GM19324 (cell line): ENCODE results near the gene SNX18.
A peak's percentile ranks its signal among the peaks of the same experiment; 100 is the strongest.
"Not testable (repeated sequence)": the region's sequence is repeated elsewhere in the genome, so short reads cannot be mapped to it uniquely, and the experiment has no call there.

ENCODE experiments used
- ATAC-seq: cut with Tn5 transposase; IDR thresholded peaks from one replicate; pipeline ENCODE4 v1.9.1; 2021; ENCODE audit warnings: mild to moderate bottlenecking, moderate library complexity; ENCODE audit not compliant: unreplicated experiment, low FRiP score

Gene SNX18, protein sequence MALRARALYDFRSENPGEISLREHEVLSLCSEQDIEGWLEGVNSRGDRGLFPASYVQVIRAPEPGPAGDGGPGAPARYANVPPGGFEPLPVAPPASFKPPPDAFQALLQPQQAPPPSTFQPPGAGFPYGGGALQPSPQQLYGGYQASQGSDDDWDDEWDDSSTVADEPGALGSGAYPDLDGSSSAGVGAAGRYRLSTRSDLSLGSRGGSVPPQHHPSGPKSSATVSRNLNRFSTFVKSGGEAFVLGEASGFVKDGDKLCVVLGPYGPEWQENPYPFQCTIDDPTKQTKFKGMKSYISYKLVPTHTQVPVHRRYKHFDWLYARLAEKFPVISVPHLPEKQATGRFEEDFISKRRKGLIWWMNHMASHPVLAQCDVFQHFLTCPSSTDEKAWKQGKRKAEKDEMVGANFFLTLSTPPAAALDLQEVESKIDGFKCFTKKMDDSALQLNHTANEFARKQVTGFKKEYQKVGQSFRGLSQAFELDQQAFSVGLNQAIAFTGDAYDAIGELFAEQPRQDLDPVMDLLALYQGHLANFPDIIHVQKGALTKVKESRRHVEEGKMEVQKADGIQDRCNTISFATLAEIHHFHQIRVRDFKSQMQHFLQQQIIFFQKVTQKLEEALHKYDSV

DNA sequence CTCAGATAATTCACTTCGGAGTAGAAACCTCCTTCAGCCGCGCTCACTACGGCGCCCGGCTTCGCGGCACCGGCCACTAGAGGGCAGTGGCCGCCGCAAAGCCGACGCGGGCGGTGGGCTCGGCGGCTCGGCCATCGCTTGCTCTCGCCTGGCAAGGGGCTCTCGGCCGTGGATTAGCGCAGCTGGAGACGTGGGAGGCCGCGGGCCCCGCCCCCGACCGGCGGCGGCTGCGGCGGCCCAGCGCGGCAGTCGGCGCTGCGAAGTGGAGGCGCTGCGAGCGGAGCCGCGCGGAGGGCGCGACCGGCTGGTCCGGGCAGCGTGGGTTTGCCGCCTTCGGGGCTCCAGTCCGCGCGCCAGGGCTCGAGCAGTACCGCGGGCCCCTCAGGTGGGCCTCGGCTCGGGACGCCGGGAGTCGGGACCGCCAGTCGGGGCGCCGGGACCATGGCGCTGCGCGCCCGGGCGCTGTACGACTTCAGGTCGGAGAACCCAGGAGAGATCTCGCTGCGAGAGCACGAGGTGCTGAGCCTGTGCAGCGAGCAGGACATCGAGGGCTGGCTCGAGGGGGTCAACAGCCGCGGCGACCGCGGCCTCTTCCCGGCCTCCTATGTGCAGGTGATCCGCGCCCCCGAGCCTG lies at the start of gene SNX18:
Gene SNX18 (plus strand): TSS at position 248 of the 634 bp plus-strand sequence. CDS start 194 bp downstream, at position 442.
- ATAC-seq, result peak; percentile 97

DNA sequence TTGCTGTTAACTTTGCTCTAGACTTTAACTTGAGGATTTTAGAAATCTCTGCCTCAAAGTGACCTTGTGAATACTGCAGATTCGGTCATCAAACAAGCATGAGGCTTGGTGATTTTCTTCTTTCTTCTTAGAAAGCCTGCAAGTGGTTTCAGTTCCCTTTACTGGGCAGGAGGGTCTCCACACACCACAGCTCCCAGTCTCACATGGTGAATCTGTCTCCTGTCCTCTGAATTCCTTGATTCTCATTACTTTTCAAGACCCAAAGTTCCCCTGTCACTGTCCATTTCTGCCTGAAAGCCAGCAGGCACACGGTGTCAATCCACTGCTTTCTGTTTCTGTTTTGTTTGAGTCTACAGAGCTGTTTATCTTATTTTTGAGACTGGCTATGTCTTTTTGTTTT lies 47.9 kb upstream of the SNX18 start:
- peak; percentile 88 for ATAC-seq

DNA sequence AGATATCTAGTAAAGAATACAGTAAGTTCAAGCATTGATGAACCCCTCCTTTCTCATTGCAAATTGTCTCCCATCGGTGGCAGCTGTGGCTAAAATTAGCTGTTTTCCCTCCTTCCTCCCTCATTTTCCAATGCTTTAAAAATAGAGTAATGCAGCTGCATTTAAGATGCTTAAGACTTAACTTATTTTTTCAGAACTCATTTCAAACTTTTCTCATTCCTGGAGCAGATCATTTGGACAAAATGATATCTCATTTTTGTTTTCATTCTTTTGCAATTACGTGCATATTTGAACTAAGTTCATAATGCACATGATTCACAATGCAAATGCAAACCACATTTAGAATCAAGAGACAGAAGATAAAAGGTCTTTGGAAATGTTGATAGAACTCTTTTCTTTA lies 47.4 kb upstream of the SNX18 start:
- ATAC-seq, result no peak

DNA sequence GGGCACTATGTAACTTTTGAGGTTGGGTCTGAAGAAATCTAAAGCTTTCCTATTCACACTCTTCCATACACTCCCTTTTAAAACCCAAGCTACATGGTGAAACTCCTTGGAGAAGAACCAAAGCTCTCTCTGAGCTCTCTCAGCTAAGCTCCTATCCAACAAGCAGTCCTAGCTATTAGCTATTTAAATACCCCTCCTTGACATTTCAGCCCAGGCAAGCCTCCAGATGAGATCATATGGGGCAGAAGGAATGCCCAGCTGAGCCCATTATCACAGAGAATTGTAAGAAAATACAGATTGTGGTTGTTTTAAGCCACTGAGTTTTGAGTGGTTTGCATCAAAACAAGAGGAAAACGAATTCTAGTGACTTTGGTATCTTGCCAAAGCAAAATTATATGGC lies 46.9 kb upstream of the SNX18 start:
- ATAC-seq, result no peak

DNA sequence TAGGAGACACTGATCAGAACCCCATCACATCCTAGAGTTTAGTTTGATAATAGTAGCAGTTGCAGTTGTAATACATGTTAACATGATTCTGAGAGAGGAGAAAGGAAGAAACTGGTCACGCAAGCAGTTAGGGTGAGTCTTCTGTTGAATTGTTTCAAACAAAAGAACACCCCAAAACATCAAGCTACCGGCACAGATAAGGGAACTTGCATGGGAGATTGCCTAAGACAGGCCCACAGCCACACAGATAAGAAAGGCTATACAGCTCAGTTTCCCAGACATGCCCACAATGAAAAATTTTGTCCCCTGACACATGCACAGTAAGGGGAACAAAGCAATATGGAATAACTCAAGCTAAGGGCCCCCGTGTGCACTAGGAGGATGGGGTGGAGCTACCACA lies 46.2 kb upstream of the SNX18 start:
- ATAC-seq, result no peak

DNA sequence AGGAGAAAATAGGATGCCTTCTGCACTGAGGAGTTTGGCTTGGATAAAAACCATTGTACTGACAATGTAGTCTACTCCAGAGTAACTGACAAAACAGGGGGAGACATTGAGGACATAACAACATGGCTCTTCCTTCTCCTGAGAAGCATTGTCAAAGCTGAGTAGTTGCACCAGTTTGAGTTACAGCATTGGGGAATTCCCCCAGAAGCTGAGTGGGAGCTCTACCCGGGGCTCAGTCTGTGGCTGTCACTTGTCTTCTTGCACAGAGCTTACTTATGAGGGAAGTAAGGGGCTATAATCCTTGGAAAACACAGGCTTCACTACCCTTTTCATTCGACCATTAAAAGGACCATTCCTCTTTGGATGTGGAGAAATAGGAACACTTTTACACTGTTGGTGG lies 40.9 kb upstream of the SNX18 start:
- no peak for ATAC-seq

DNA sequence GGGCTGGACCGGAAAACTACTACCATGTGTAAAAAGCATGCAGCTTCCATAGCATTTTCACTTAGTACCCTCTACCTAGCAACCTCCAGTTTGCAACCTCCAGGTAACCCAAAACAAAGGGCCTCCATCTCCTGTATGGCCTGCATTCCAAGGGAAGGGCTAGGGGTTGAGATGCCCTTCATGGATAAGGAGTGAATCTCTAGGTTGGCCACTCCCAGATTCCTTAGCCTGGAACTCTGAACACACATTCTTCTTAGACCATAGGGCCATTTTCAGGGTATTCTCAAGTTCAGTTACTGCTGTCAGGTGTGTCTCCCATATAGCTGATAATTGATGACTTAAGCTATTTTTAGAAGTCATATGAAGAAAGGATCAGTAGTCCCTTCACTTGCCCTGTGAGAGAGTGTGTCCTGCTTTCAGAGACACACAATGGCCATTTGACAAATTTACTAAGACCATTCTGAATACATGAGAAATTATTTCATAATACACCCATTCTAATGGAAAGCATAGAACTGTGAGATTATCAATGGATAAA lies 39.5 kb upstream of the SNX18 start:
- ATAC-seq, result no peak

DNA sequence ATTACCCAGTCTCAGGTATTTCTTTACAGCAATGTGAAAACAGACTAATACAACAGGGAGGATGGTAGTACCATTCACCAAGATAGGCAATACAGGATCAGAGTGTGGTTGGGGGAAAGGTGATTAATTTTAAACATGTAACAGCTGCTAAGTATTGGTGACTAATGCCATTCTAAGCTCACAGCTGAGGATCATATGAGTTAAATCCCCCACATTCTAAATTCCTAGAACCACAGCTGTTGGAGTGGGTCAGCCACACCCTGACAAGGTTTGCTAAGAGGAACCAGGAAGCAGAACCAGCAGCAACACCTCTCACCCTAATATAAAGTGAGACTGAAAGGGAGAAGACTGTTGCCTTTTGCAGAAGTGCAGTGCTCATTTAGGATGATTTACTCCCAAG lies 37.3 kb upstream of the SNX18 start:
- ATAC-seq, result no peak

DNA sequence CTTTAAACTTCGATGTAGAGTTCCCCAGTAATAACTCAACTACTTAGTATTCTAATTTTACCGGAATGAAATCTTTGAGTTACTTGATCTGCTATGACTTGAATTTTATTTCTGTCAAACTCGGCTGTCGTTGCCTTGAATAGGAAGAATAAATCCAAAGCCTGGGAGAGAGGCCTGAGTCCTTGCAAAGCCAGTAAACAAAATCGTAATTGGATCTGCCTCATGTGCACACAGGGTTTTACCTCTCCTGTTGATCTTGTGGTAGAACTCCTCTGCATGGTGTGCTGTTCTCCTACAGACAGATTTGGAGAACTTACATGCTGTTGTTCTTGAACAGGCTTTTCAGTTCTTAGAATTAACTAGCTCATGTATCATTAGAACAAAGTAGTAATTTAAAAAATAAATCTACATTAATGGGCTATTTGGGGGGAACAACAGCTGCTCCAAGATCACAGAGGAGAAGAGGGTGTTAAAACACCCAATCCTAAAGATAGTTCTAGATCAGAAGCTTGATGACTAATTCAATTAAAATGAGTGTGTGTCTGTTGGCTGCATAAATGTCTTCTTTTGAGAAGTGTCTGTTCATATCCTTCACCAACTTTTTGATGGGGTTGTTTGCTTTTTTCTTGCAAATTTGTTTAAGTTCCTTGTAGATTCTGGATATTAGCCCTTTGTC lies 33.2 kb upstream of the SNX18 start:
- ATAC-seq, result no peak

DNA sequence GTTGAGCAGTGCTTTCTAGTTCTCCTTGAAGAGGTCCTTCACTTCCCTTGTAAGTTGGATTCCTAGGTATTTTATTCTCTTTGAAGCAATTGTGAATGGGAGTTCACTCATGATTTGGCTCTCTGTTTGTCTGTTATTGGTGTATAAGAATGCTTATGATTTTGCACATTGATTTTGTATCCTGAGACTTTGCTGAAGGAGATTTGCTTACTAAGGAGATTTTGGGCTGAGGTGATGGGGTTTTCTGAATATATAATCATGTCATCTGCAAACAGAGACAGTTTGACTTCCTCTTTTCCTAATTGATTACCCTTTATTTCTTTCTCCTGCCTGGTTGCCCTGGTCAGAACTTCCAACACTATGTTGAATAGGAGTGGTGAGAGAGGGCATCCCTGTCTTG lies 31.9 kb upstream of the SNX18 start:
- ATAC-seq, result not testable (repeated sequence)

DNA sequence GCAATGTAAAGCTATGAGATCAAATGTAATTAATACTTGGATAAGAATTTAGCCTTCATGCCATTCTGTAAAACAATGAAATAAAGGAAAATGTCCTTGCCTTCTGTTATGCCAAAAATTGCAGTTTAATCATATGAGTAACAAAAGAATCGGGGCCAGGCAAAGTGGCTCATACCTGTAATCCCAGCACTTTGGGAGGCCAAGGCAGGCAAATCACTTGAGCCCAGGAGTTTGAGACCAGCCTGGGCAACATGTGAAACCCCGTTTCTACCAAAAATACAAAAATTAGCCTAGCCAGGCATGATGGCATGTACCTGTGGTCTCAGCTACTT lies 27.9 kb upstream of the SNX18 start:
- not testable (repeated sequence) for ATAC-seq

DNA sequence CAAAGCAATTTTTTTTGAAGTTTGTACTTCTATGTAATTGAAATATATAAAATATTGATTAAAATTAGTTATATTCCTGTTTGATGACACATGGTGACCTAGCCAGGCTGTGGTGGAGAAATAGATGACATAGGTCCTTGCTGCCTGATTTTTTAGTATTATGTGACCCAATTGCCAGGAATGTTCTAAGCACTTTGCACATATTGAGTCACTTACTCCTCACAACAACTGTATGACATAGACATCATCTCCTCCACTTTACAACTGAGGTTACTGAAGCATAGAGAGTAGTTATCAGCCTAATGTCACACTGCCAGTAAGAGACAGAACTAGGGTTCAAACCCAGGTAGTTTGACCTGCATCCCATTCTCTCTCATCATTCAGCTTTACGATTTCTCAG lies 26.2 kb upstream of the SNX18 start:
- no peak for ATAC-seq

DNA sequence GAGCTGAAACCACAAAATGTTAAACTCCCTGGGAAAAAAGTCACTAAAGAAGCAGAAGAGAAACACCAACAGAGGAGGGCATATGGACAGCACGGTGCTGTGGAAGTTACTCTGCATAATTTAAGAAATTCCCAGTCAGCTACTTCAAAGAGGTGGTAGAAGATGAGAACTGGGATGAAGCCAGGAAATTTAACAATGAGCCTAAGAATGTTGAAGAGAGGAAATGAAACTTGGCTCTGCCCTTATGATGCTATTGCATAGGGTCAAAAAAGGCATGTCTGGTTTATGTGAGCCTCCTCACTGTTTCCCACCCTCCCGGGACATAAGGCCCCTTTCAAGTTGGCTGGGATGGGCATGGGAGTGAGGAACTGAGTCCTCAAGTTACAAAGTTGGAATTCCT lies 25.4 kb upstream of the SNX18 start:
- no peak for ATAC-seq

DNA sequence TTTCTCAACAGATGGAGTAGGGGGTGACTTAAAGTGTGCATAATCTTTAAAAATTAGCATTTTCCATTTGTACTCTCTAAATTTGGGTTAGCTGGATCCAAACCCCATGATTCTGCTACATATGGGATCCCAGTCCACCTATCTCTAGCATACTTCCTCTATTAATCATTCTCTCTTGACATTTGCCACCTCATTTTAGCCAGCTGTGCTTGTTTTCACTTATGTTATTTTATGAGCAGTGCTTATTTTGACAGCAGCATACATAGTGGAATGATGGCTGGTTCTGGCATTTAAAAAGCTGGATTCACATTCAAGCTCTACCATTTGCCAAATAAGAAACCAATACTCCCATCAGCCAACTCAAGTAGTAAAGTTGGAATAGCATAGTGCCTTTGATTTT lies 22.5 kb upstream of the SNX18 start:
- ATAC-seq, result no peak

DNA sequence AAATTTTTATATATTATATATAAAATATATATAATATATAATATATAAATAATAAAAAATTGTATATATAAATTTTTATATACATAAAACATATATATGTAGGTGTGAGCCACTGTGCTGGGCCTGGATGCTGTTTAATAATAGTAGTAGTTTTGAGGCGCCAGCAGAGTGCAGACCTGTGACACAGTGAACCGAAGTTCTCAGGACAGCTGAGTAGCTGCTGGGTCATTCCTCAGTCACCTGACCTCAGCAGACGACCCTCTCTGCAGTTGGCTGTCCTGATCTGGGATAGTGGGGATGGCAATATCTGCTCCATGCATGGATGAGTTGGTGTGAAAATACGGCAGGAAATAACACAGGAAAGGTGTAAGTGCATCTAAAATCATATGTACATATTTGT lies 3.3 kb upstream of the SNX18 start:
- ATAC-seq, result no peak

DNA sequence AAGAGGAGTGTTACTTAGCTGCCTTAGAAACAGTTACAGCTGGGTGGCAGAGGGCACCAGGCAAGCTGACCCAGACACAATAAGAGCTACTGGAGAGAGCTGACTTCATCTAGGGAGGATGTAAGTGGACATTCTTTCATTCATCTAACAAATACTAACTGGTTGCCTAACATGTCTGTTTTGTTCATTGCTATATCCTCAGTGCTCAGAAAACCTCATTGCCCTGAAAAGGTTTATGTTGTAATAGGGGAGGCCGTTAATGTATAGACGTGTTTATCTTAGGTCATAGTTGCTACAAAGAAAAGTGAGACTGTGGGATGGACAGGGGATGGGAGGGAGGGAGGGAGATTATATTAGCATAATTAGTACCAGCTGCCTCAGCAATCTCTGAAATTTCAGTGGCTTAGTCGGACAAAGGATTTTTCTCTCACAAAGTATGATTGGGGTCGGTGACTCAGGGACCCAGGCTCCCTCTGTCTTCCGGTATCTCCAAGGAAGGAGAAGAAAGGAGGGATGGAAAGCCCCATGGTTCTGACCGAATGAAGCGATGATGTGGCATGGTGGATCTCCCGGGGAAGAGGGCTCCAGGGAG lies 2.6 kb upstream of the SNX18 start:
- ATAC-seq, result no peak

DNA sequence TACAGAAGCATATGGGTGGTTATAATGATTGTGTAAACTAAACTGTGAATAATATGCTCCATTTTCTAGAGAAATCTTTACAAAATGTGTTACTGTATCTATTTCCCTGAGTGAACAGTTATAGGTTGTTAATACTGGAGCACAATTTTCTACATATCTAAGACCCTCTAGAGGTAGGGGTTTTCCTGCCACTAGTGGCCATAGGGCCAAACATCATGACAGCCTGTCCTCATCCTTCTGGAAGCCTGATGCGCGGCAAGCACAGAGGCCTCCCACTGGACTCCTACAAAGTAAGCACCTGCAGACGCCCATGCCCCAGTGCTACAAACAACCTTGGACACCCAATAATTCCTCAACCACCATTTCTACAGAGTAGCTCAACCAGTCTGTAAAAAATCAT lies 1.9 kb upstream of the SNX18 start:
- no peak for ATAC-seq

DNA sequence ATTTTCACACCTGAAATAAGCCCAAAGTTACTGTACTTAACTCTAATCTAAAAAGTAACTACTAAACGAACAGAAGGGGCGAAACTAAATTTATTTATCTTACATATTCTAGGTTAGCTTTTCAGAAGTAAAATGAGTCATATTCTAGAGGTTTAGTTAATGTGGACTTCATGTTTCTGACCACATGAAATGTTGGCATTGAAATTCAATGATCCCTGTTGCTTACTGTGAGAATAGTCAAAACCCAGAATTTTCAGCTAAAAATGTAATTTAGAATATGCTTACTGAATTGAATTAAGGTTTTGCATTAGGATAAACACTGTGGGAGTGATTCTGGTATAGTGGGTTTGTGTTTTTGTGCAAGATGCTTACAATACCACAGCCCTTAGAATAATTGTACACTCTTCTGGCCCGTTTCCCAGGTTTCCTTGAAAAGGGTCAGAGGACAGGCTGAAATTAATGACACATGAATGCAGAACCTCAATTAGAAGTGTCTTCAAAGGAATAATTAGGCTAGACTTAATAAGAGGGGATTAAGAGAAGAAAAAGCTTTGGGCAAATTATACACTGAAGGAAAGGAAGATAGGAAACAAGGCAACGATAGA lies 1.4 kb upstream of the SNX18 start:
- no peak for ATAC-seq

DNA sequence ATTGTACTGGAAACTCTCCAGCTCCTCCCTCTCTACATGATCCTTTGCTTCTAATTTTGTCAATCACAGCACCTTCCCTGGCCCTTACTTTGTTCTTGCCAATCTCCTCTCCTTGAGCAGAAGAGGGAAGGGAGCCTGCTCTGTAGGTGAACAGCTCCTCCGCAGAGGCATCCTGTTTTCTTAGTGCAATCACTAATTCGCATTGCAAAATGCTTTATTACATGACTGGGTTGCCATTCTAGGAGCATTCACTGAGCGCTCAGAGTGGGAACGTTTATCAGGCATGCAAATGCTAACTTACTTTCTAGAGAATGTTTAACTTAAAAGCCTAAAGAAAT lies 416 bp upstream of the SNX18 start:
- ATAC-seq, result peak; percentile 5

DNA sequence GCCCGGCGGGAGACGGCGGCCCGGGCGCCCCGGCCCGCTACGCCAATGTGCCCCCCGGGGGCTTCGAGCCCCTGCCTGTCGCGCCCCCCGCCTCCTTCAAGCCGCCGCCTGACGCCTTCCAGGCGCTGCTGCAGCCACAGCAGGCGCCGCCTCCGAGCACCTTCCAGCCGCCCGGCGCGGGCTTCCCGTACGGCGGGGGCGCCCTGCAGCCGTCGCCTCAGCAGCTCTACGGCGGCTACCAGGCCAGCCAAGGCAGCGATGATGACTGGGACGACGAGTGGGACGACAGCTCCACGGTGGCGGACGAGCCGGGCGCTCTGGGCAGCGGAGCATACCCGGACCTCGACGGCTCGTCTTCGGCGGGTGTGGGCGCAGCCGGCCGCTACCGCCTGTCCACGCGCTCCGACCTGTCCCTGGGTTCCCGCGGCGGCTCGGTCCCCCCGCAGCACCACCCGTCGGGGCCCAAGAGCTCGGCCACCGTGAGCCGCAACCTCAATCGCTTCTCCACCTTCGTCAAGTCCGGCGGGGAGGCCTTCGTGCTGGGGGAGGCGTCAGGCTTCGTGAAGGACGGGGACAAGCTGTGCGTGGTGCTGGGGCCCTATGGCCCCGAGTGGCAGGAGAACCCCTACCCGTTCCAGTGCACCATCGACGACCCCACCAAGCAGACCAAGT lies 723 bp downstream of the SNX18 start:
- ATAC-seq, result no peak
